Raji (cell line): ENCODE measurements around the gene C6orf89.

Source experiments
- POLR2A ChIP-seq: IDR thresholded peaks from 2 replicates; pipeline ENCODE4 v1.6.1; 2011; ENCODE audit warnings: low read depth, low read length, control low read depth; ENCODE audit not compliant: insufficient read depth

C6orf89 gene

DNA sequence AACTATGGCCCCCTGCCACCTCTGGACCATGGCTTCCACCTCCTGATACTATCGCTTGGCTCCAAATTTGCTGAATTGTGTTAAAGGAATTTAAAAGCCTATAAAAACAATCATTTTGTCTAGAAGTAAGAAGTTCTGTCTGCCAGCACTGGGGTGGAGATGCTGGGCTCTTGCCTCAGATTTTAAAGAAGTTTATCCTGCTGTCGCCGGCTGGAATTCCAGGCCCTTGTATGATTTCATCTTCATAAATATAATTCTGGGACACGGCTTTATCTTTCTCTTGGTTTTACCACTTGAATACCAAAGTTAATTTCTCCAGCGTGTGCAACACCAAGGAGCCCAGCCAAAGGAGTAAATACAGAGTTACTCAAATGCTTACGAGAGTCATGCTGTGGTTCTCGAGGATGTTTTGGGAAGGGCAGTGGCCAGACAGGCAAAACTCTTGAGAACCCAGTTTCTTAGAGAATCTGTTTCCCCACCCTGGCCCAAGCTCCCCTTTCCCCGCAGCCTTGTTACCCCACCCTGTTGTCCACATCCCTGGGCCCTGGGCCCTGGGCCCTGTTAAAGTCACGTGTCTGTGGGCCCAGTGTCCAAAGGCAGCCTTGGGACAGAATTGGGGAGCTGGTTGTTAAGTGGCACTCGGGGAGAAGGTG is 31.9 kb downstream of the C6orf89 start:
- TF ChIP-seq POLR2A = no peak

DNA sequence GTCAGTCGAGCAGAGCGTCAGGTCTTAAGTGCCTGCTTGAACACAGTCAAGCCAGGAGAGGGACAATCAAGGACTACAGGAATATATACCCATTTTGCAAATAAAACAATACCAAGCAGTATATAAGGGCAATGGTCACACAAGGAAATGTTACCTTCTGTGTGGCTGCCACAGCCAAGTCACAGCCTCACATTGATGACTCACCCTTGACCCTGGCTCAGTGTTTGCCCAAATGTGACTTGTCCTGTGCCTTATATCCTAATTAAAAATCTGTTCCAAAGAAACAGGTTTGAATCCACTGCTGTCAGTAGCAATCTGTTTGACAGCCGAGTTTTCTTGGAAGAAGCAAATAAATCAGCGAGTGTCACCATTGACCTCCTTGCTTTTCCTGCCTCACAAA is 34.3 kb downstream of the C6orf89 start:
- TF ChIP-seq POLR2A = no peak

DNA sequence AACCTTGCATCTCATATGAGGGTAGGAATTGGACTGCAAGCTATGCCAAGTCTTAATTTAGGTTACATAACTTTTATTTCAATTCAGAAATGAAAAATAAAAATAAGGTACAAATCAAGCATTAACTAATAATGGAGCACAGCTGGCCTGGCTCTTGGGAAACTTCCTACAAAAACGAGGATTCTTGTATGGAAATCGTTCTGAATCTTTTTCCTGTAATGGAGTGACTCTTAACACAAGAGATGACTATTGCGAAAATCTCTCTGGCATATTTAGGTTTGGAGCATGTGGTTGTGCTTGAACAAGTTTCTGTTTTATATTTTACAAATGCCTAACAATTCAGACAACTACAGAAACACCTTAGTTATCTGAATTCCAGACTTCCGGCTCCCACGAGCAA is 34.8 kb downstream of the C6orf89 start:
- no peak for TF ChIP-seq POLR2A

DNA sequence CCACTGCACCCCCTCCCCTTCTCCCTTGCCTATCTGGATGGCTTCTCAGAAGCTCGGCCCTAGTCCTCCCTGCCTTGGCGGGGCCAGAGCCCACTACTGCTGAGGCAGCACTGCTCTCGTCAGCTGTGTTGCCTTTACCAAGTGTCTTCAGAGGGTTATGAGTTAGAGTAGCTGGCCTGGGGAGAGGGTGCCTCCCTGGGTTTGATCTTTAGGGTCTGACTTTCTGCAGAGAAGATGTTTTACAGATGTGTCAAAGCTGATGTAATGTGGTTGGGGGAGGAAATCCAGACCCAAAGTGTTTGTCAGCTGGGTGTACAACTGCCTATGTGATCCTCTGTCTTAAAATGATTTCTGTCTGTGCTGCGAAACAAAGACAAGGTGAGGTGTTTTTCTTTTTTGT is 38.4 kb downstream of the C6orf89 start:
- TF ChIP-seq POLR2A = no peak

DNA sequence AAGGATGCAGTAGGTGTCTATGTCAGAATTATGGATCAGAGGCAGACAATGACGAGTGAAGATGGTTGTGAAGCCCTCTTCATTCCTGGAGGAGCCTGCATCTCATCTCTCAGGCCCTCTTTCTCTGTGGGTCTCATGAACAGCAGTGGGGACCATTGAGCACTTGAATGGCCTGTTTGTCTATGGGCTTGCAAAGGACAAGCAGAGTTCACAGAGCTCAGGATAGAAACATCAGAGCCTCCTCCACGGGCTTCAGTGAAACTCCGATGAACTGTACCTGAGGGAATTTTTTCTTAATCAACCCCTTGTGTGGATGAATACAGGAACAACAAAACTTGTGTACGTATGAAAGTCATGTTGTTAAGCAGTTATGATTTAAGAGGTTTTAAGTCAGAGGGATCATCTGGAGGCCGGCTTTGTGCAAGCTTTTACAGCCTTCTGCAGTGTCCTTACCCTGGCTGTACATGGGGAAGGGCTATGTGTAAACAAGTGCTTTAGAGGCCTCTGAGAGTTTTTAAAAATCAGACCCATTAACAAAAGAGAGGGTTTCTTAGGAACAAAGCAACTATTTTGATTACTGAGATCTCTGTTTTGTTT is 39.1 kb downstream of the C6orf89 start:
- no peak for TF ChIP-seq POLR2A

DNA sequence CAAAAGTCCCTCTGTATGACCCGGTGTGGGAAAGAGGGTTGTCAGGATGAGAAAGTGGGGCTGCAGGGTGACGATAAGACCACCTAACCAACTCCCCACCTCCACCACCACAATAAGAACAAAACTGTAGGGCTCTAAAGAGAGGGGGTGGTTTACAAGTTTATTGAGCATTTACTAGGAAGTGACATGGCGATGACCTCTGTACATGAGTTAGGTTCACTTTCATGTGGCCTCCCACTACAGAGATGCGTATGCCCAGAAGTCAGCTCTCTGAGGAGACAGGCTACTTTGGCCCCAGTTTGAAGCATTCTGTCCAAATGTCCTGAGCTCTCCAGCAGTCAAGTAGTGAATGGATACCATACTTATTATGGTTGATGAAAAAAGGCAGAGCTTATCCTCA is 40.1 kb downstream of the C6orf89 start:
- TF ChIP-seq POLR2A = no peak

DNA sequence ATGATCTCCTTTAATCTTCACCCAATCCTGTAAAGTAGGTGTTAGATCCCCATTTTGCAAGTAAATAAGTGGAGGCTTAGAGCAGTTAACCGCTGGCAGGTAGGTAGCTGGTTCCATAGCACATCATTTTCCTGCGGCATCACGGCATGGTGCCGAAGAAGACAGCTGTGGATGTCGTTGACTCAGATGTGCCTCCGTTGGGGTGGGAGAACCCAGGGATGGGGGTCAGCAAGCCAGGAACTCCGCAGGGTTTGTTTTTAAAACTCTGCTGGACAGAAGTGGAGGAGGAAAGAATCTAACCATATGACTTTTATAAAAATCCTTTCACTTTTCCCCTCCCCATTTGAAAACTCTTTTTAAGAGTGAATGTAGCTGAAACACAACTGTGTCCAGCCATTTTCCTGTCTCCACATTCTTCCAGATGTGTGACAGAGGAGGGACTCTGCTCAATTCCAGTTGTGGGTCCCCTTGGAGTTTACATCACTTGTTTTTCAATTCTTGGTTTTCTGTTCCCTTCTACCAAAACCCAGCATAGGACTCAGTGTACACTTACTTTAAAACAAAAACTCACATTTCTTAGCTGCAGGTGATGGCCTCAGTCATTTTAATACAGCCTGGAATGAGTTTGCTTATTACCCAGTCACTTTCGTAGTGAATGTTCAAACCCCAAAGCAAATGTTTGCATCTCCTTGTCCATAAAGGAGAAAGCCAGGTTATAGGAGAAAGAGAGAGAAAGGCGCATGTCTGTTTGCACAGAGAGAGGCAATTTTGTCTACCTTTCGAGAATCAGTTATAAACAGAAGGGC is 41.2 kb downstream of the C6orf89 start:
- no peak for TF ChIP-seq POLR2A

DNA sequence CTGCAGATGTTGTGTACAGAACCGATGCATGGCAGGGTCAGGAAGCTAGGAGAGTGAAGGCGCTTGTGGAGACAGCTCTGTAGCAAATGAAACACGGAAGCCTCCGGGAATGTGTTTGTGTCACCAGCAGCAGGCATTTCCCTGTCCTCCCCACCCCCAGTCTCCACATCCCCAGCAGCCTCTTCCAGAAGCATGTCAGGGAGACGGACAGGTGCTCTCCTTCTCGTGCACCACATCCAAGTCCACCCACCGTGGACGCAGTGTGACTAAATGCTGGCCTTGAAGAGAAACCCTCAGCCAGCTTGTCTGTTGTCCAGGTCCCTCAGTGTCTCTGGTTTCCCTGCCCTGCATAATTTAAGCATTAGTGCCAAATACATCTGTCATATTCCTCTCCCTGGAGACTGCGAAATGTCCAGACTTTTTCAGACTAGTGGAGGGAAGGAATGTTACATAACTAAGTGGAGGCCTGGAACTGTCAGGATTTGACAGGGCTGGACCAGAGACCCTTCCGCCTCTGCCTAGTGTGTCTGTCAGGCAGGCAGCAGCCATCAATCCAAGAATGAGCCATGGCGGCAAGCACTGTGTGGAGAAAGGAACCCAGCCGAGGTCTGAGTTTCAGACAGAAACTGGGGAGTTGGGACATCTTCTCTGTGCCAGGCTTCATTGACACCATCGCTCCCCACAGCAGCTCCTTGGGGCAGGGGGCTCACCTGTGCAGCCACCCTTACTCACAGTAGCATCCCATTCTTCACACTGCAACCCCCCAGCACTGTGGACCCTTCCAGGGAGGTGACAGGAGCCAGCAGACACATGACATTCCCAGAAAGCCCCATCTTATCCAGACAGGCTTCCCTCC is 42.2 kb downstream of the C6orf89 start:
- TF ChIP-seq POLR2A = no peak

DNA sequence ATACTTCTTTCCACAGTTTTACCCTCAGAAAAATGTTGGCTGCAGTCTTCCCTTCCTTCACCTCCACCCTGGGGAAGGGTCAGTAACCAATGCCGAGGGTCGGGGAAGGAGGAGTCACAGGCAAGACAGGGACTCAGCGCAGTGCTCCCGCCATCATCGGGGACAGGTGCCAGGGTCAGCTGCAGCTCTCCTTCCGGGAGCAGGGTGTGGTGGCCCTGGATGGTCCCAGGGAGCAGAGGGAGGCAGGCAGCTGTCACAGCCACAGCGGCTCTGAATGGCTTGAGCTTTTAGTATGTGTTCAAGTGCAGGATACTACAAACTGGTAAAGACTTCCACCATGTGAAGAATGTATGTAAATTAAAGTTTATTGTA is 42.8 kb downstream of the C6orf89 start:
- no peak for TF ChIP-seq POLR2A

DNA sequence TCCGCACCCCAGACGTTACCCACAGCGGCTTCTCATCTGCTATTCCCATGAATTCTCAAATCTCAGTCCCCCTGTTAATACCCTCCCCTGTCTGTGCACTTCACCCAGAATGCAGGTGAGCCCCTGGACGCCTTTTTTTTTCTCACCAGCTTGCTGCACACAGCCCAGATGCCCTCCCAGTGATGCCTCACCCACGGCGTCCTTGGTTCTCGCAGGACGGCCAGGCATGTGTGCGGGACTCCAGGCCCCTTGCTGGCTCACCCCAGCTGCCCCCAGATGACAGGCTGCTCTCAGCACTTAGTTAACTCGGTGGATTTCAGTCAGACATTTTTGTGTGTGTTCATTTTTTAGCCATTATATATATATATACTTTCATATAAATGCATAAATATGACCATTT is 43.4 kb downstream of the C6orf89 start:
- TF ChIP-seq POLR2A = no peak

DNA sequence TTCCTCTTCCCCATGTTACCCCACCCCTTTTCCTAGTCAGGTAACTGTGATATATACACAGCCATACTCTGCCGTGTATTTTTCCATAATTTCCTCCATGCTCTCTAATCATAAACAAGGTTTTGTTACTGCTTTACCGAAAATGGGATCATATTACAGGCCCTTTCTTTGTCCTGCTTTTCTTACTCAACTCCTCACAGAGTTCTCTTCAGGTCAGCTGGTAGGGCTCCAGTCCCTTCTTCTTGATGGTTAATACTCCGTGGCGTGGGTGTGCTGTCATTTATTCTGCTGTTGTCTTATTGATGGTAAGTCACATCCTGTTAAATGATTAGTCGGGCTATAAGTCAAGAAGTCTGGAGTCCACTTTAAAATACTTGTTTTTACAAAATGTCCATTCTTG is 43.9 kb downstream of the C6orf89 start:
- no peak for TF ChIP-seq POLR2A

DNA sequence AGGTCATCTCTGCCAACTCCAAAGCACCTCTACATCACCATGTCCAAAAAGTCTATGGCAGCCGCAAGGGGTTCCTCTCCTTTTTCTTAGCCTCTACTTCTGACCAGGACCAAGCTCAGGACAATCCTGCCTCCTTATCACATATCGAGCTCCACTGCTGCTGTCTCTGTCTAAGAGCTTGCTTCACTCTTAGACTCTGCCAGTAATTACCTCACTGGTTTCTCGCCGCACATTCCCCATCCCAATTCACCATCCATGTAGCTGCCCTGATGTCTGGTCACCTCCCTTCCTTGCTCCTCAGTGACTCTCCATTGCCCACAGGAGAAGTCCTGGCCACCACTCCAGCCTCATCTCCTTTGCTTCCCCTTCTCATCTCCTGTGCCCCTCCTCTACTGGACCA is 44.7 kb downstream of the C6orf89 start:
- no peak for TF ChIP-seq POLR2A

DNA sequence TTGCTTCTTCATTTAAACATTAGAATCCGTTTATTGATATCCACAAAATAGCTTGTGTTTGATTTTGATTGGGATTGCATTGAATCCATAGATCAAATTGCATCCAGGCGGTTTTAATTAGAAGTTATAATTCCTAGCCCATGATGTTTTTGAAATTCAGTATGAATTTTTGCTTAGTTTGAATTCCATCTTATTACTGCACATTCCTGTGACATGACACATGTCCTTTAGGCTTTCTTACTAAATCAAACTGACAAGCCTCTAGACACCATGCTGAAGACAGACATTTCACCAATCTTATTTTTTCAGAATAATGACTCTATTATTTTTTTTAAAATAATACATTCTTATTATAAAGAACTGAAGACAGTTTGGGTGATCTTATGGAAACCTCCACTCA is 47.4 kb downstream of the C6orf89 start:
- no peak for TF ChIP-seq POLR2A

DNA sequence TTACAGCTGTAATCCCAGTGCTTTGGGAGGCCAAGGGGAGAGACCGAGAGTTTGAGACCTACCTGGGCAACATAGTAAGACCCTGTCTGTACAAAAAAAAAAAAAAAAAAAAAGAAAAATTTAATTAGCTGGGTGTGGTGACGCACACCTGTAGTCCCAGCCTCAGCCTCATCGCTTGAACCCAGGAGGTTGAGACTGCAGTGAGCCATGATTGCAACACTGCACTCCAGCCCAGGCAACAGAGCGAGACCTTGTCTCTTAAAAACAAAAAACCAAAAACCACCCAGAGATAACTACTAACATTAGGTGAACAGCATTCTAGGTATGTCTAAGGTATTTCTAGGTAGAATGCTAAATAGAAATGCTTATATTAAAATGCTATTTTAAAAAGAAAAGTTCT is 47.8 kb downstream of the C6orf89 start:
- TF ChIP-seq POLR2A = no peak

DNA sequence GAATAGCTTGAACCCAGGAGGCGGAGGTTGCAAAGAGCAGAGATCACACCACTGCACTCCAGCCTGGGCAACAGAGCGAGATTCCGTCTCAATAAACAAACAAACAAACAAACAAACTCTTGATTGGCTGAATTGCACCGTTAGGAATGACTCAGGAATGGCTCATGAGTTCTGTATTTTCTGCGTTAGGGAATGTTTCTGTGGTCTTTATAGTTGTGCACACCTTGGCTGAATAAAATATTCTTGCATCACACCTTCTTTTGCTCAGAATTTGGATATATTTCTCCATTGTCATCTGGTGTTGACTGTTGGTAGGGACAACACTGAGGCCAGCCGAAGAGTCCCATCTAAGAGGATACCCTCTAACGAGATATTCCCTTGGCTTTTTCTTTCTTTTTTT is 49.1 kb downstream of the C6orf89 start:
- TF ChIP-seq POLR2A = no peak
